Tibial artery (tissue), 4 donors: ENCODE measurements around the gene LRR1.

Experiments
- DNase-seq, 2 donors: peaks; one replicate each; pipeline ENCODE4 v3.0.0-alpha.2; 2019
- H3K27ac ChIP-seq, 2 donors: fragments of 200-600 bp; sonication (generic) in 1 of 2; 1 replicate in 1 of 2; 2 replicates in 1 of 2; pipeline ENCODE4 v1.5.1; 2018 to 2019; ENCODE audit warnings: mild to moderate bottlenecking in 1 of 2
- H3K27me3 ChIP-seq, 2 donors: fragments of 200-600 bp; sonication (generic) in 1 of 2; one replicate each; pipeline versions ENCODE4 v1.5.1 to v1.6.0; 2016 to 2019
- H3K36me3 ChIP-seq, 3 donors: fragments of 200-600 bp; sonication (generic) in 2 of 3; one replicate each; pipeline ENCODE4 v1.5.1; 2016 to 2019; ENCODE audit warnings: mild to moderate bottlenecking in 2 of 3
- H3K4me1 ChIP-seq, 4 donors: fragments of 200-600 bp; sonication (generic) in 2 of 4; 1 replicate in 3 of 4; 2 replicates in 1 of 4; pipeline ENCODE4 v1.5.1; 2016 to 2019
- H3K4me3 ChIP-seq, 2 donors: fragments of 200-600 bp; sonication (generic) in 1 of 2; 1 replicate in 1 of 2; 2 replicates in 1 of 2; pipeline ENCODE4 v1.5.1; 2018 to 2019; ENCODE audit warnings: mild to moderate bottlenecking in 2 of 2
- H3K9me3 ChIP-seq, 3 donors: fragments of 200-600 bp; sonication (generic) in 1 of 3; one replicate each; pipeline ENCODE4 v1.5.1; 2016 to 2019
- CTCF ChIP-seq, 2 experiments: fragments of 200-600 bp in 1 of 2; fragments of 450-650 bp in 1 of 2; IDR thresholded peaks; one replicate each; pipeline ENCODE4 v1.5.1; 2017 to 2019; ENCODE audit warnings: antibody characterized with exemption in 2 of 2, mild to moderate bottlenecking in 1 of 2, moderate library complexity in 1 of 2
- intact Hi-C: fragments of 100-400 bp; cut with DNase I; formaldehyde crosslinking; loops from one replicate; pipeline ENCODE4 v1.15.0; 2023; ENCODE audit warnings: low total_unique reads

LRR1 gene

GRCh38 chr14:49574038-49574437 is 24.7 kb upstream of the LRR1 start:
- DNase-seq = no peak
- intact Hi-C loops = no loop called here
- no peak overlapping the region for H3K4me3 ChIP-seq
- H3K36me3 ChIP-seq = peaks cover 0 to 33% (median 33%) of the 10 kb centered on the region in 3 donors
- H3K9me3 ChIP-seq = no peaks in the 10 kb centered on the region
- no peaks in the 10 kb centered on the region for H3K27me3 ChIP-seq
- no peaks in the 10 kb centered on the region for H3K4me1 ChIP-seq
- TF ChIP-seq CTCF (IDR thresholded peaks at IDR 0.05) = no peak
- no peak overlapping the region for H3K27ac ChIP-seq

GRCh38 chr14:49578141-49578540 is 20.6 kb upstream of the LRR1 start:
- peaks cover 5 to 45% (median 40%) of the 10 kb centered on the region in 3 donors for H3K36me3 ChIP-seq
- no peak overlapping the region for H3K4me3 ChIP-seq
- H3K27ac ChIP-seq = no peak overlapping the region
- peaks cover 0 to 10% (median 1%) of the 10 kb centered on the region in 4 donors for H3K4me1 ChIP-seq
- no peak for DNase-seq
- H3K9me3 ChIP-seq = no peaks in the 10 kb centered on the region
- no peak for TF ChIP-seq CTCF (IDR thresholded peaks at IDR 0.05)
- intact Hi-C loops = no loop called here
- no peaks in the 10 kb centered on the region for H3K27me3 ChIP-seq

GRCh38 chr14:49579841-49580240 is 18.9 kb upstream of the LRR1 start:
- Histone ChIP-seq H3K4me3 (no peak overlapping the region), H3K9me3 (no peaks in the 10 kb centered on the region), H3K27ac (no peak overlapping the region), H3K27me3 (no peaks in the 10 kb centered on the region), H3K4me1 (peaks cover 0 to 18% (median 12%) of the 10 kb centered on the region in 4 donors), H3K36me3 (peaks cover 7 to 52% (median 38%) of the 10 kb centered on the region in 3 donors)
- no peak for DNase-seq
- intact Hi-C loops = no loop called here
- no peak for TF ChIP-seq CTCF (IDR thresholded peaks at IDR 0.05)

- Histone ChIP-seq H3K9me3 (no peaks in the 10 kb centered on the region), H3K4me1 (peaks cover 0 to 25% (median 16%) of the 10 kb centered on the region in 4 donors), H3K27ac (no peak overlapping the region), H3K4me3 (no peak overlapping the region), H3K27me3 (no peaks in the 10 kb centered on the region), H3K36me3 (peaks cover 7 to 44% (median 33%) of the 10 kb centered on the region in 3 donors)
- no peak for TF ChIP-seq CTCF (IDR thresholded peaks at IDR 0.05)
- intact Hi-C loops = no loop called here
- no peak for DNase-seq
Observed at GRCh38 chr14:49581209-49582112, 17.3 kb upstream of the LRR1 start.

DNA sequence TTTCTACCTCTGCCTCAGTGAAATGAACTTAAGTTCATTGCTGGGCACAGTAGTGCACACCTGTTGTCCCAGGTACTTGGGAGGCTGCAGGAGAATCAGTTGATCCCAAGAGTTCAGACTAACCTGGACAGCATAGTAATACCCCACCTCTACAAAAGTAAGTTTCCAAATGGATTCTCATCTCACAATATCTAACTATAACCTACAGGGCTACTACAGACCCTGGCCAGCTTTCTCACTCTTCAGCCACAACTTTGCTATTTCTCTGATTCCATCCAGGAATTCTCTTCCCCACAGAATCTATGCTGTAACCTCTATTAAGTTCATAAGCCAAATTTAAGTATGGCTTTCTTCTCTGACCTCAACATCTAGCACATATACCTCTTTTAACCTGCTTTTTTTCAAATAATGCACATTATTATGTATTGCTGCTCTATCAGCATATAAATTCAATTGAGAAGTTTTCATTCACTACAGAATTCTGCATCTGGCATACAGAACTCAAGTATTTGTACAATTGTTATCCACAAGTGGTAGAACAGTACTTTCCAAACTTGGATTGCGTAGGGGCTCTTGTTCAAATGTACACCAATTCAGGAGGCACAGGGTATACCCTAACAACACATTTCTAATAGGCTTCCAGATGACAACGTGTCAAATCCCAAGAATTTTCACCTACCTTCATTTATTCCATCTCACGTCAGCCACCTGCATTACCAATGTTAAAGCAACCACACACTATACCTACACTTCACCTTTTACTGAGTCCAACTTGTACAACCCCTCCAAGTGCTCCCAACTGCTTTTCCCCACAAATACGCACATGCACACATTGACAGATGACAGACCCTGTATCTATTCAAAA is 16.4 kb upstream of the LRR1 start:
- Histone ChIP-seq H3K27ac (no peak overlapping the region), H3K9me3 (no peaks in the 10 kb centered on the region), H3K4me1 (peaks cover 0 to 25% (median 16%) of the 10 kb centered on the region in 4 donors), H3K27me3 (no peaks in the 10 kb centered on the region), H3K36me3 (peaks cover 7 to 35% (median 25%) of the 10 kb centered on the region in 3 donors), H3K4me3 (no peak overlapping the region)
- intact Hi-C loops = no loop called here
- DNase-seq = no peak
- no peak for TF ChIP-seq CTCF (IDR thresholded peaks at IDR 0.05)
